T47D (cell line): ENCODE measurements around the gene TBCD.

Experiments used
- DNase-seq, 2 experiments: peaks; one replicate each; pipeline versions ENCODE4 v3.0.0 to v3.0.0-alpha.2; 2011 to 2012; ENCODE audit warnings: low read depth in 1 of 2, low spot score in 1 of 2
- JUND ChIP-seq: IDR thresholded peaks from 2 replicates; pipeline ENCODE4 v1.6.1; 2012; ENCODE audit warnings: low read depth
- in situ Hi-C: cut with HindIII; loops from 2 replicates; pipeline ENCODE4 v1.10.0; 2016; ENCODE audit warnings: low sequenced_read_pairs, low pct_unique_long_range_greater_than_20kb

TBCD gene

DNA sequence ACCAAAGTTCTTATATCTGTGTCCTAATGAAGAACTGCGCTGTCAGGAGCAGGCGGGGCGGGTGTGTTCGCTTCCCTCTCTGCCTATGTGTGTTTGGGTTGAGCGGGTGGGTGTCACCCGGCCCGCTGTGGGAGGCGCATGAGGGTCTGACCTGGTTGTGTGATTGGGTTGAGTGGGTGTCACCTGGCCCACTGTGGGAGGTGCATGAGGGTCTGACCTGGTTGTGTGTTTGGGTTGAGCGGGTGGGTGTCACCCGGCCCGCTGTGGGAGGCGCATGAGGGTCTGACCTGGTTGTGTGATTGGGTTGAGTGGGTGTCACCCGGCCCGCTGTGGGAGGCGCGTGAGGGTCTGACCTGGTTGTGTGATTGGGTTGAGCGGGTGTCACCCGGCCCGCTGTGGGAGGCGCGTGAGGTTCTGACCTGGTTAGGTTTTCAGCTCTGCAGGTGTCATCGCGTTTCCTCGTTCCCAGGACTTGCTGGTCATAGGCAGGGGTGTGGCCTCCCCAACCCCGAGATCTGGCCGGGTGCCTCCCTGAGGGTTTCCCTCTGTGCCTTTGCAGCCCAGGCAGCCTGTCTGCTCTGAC lies 157.5 kb downstream of the TBCD start:
- in situ Hi-C loops: no loop called here
- no peak for DNase-seq
- no peak for TF ChIP-seq JUND

DNA sequence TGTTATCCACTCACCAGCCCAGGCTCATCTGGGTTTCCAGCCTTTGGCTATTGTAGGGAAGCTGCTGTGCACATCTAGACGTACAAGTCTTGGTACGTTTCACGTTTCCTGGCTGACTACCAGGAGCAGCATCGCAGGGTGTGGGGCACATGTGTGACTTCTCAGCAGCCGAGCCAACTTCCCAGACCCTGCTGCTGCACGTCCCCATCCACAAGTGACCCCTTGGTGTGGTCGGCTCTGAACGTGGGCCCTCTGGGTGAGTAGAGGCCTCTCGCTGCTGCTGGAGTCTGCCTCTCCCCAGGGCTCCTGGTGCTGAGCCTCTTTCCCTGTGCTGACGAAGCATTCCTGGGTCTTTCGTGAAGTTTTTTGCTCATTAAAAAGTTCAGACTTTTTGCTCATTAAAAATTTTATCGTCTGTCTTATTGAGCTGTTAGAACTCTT lies 158.2 kb downstream of the TBCD start:
- no peak for DNase-seq
- TF ChIP-seq JUND: no peak
- in situ Hi-C loops: no loop called here

DNA sequence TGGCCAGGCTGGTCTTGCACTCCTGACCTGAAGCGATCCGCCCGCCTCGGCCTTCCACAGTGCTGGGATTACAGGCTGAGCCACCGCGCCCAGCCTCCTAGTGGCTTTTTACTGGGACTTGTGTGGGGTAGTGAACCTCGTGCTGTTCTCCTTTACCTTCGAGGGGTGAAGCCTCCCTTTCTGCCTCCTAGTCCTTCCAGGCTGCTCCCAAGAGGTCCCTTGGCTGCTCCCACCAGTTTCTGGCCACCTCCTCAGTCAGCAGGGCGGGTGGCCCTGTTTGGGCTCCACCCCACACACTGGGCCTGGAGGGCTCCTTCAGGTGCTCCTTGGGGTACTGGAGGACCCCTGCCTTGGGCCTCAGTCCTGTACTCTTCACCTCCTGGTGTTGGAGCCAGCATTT lies 158.9 kb downstream of the TBCD start:
- DNase-seq: no peak
- in situ Hi-C loops: no loop called here
- no peak for TF ChIP-seq JUND

DNA sequence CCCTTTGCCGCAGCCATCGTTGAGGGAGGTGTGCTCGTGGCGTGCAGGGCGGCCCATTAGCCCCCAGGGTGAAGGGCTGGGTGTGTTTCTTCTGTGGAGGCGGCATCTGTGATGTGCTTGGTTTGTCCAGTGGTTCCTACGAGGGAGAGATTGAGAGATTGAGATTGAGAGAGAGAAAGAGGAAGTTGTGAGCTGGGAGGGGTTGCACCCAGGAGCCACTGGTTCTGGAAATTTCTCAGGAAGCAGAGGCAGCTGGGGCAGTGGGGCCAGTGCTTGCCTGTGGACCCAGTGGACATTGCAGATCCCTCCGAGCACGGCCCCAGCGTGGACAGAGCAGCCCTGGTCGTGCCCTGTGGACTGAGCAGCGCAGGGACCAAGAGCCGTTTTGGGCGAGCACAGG lies 160.0 kb downstream of the TBCD start:
- TF ChIP-seq JUND: no peak
- DNase-seq: no peak
- in situ Hi-C loops: no loop called here

DNA sequence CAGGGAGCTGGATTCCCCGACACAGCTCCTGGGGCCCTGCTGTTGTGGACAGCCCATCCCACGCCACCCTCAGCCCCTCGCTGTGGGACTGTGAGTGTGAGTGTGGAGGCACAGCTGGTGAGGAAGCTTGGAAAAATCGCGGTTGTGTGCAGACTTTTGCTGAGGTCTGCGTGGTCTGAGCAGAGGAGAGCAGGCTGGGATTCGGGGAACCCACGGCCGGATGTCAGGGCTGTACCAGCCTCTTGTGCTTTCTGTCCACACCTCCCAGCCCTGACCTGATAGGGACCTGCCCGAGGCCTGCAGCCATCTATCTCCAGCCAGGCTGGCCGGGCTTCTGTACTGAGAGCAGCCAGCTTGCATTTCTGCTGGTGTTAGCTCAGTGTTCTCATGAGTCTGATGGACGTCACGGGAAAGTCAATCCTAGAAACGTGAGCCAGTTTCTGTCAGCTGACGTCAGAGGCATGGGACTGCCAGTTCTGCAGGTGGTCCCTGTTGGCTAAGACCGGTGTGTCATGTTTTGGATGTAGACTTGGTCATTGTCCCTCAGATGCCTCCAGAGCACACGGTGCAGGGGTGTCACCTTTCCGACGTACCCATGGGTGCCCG lies 160.7 kb downstream of the TBCD start:
- no peak for DNase-seq
- no peak for TF ChIP-seq JUND
- in situ Hi-C loops: no loop called here

DNA sequence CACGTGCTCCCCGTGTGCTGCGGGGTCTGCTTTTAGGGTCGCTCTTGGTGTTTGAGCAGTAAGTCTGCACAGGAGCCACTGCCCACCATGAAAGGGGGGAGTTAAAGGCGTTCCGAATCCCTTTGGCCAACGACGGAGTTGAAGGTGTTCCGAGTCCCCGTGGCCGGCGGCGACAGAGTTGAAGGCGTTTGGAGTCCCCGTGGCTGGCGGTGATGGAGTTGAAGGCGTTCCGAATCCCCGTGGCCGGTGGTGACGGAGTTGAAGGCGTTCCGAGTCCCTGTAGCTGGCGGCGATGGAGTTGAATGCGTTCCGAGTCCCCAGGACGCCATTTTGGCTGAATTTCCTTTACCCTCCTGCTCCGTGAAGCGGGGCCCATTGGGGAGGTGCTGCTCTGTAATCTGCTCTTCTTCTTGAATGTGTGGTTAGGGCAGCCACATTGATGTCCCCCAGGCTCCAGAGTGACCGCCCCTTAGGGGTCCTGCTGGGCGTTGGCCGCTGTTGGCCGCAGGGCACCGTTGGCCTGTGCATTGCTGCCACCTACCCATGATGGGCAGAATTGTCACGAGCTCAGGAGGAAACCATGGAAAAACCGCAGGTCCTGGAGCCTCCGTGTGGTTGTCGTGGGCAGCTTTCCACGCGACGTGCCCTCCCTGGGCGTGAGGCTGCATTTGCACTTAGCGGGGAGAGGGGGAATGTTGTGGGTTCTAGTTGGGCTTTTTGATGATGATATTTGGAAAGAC lies 161.6 kb downstream of the TBCD start:
- in situ Hi-C loops: no loop called here
- TF ChIP-seq JUND: no peak
- DNase-seq: peak; percentile 77 to 87

DNA sequence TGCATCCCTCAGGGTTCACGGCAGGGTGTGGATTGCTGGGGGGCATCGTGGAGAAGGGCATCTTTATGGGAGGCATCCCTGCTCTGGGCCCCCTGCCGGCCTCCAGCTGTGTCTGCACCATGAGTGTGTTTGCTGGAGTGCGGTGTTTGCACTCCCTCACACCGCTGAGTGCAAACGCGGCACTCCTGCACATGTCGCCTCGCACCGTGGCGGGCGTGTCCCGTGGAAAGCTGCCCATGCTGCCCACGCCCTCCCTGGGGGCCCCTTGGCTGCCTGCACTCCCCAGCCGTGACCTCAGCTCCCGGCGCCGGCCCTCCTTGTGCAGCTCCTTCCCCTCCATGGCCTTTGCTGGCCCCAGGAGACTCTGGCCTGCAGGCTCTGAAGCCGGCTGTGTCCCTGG lies 162.5 kb downstream of the TBCD start:
- no peak for DNase-seq
- in situ Hi-C loops: no loop called here
- TF ChIP-seq JUND: no peak

DNA sequence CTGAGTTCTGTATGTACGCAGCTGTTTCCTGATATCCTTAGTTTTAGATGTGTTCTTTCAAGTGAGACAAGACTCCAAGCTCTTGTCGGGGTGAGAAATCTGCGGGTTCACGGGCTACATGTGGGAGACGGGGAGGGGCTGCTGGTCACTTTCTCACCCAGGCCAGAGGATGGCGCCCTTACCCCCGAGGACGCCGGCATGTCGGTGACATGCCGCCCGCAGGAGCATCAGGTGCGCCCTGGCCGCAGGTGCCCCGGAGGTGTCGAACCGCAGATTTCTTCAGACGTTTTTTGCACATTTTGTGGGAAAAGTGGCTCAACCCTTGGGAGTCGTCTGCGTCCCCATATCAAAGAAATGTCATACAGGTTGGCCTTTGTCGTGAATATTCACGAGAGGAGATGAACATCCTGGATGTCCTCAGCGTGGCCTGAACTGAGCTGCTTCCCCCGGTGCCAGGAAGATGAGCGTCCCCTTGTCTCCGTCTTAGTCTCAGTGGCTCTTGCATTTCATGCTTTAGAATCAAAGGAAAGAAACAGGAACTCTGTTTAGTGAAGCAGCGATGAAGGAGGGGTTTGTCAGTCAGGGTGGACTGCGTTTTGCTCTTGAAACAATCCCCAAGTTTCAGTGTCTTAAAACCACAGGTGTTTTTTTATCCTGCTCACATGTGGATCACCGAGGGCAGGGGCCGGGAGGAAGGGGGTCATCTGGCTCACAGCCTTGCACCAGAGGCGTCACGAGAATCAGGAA lies 163.3 kb downstream of the TBCD start:
- in situ Hi-C loops: no loop called here
- DNase-seq: no peak
- no peak for TF ChIP-seq JUND

DNA sequence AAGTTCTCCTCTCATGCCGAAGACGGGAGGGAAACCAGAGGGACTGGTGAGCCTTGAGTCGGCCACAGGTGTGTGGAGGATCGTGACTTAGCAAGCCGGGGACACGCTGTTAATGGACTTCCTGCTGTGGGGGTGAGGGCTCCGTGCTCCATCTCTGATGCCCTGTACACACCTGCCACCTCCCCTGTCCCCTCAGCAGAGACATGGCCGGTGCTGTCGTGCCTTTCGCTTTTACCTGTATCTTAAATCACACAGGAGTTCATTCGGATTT lies 163.8 kb downstream of the TBCD start:
- no peak for DNase-seq
- TF ChIP-seq JUND: no peak
- in situ Hi-C loops: no loop called here

DNA sequence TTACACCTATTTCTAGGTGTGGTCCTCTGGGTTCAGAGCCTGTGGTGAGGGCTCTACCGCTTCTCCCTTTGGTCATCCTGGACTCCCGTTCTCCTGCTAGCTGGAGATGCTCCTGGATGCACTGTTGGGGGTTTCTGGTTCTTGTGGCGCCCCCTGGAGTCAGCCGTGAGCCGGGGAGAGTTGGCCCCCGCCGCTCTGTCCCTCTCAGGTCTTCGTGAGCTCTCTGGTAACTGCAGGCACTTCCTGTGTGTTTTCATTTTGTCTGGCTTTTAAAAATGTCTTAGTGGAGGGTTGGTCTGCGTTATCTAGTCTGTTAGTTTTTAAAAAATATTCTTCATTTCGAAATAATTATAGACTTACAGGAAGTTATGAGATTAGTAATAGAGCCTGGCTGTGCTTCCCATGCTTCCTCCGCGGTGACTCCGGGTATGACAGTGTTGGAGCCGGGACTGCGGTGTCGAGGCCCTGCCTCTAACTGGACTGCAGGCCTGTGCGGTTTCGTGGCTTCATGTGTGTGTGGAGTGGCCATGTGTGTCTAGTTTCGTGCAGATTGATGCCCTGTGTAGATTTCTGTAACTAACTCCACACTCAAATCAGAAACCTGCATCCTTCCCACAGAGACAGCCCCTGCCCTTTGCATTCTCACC lies 166.0 kb downstream of the TBCD start:
- no peak for DNase-seq
- in situ Hi-C loops: no loop called here
- no peak for TF ChIP-seq JUND

DNA sequence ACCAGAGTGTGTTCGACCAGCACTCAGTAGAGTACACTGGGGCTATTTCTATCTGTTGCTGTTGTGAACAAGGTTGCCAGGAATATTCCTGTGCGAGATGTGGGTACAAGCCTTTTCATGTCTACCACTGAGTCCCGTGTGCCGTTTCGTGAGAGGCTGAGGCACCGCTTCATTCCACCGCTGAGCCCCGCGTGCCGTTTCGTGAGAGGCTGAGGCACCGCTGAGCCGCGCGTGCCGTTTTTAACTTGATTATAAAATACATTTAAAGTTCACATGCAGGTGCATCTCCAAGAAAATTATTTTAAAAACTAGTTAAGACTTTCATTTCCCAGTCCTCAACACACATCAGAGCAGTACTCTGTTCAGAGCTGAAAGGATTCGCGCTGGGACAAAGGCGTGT lies 166.6 kb downstream of the TBCD start:
- no peak for TF ChIP-seq JUND

DNA sequence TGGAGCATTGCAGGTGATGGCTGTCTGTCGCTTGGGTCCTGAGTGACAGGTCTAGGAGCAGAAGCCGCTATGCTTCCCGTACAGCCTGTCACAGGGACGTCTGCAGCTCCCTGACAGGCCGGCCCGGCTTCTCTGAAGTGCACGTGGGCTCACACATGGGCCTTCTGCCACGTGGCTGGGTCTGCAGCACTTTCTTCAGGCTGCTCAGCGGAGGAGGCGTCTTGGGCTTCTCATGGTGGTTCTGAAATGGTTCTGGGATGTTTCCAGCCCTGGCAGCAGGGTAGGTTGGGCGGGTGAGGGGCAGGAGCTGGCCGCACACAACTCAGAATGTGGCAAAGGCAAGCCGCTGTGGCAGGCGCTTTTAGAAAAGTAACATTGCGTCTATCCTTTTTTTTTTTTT lies 168.3 kb downstream of the TBCD start:
- TF ChIP-seq JUND: no peak
- no peak for DNase-seq
- in situ Hi-C loops: no loop called here

More for the DNA sequence above, 166.6 kb downstream of the TBCD start:
- in situ Hi-C loops: no loop called here
- DNase-seq: no peak

DNA sequence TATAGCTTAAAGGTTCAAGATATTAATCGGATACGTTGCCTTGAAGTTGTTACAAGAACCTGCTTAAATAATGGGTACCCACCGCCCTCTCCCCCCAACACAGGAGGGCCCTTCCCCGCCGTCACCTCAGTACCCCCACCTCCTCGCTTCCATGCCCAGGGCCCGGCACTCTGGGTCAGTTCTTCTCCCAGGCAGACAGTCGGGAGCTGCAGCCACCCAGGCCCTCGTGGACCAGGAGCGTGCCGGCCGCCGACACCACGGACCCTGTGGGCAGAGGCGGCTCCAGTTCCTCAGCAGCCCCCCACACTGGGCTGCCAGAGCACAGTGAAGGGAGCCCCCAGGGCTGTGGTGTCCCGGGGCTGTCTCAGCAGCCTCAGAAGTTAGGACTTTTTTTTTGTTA lies 168.8 kb downstream of the TBCD start:
- no peak for DNase-seq
- no peak for TF ChIP-seq JUND
- in situ Hi-C loops: no loop called here
